ENCODE data around the gene STXBP4.

DNA sequence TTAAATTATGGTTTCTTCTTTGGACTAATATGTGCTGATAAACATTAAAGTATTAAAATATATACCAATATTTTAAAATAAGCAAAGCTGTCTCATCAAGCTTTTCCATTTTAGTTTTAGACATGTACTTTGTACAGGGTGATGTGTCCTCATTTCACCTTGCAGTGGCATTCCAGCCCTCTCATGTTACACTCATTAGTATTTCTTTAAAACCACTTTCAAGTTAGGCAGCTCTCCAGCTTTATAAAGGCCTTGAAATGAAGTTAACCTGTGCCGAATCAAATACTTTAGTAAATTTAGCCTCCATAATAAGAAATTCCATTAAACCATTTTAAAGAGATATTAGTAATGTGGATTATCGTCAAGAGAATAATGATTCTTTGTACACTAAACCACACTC is 188.6 kb downstream of the STXBP4 start:
- TF ChIP-seq, protein P1, sequence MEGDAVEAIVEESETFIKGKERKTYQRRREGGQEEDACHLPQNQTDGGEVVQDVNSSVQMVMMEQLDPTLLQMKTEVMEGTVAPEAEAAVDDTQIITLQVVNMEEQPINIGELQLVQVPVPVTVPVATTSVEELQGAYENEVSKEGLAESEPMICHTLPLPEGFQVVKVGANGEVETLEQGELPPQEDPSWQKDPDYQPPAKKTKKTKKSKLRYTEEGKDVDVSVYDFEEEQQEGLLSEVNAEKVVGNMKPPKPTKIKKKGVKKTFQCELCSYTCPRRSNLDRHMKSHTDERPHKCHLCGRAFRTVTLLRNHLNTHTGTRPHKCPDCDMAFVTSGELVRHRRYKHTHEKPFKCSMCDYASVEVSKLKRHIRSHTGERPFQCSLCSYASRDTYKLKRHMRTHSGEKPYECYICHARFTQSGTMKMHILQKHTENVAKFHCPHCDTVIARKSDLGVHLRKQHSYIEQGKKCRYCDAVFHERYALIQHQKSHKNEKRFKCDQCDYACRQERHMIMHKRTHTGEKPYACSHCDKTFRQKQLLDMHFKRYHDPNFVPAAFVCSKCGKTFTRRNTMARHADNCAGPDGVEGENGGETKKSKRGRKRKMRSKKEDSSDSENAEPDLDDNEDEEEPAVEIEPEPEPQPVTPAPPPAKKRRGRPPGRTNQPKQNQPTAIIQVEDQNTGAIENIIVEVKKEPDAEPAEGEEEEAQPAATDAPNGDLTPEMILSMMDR (IDR thresholded peaks at IDR 0.05; ENCODE audit: insufficient read depth, low read length, poor library complexity, severe bottlenecking): no peak
- TF ChIP-seq EZH2phosphoT487 (conservative IDR thresholded peaks at IDR 0.05; ENCODE audit: low read length): no peak
